ENCODE results near the gene GYS2.

GRCh38 chr12:21538061-21538653 is 66.5 kb downstream of the GYS2 start:
- no peak for TF ChIP-seq CTCF (IDR thresholded peaks at IDR 0.05 in 8 of 11, conservative IDR thresholded peaks at IDR 0.05 in 3 of 11)
- no peak for TF ChIP-seq POLR2A (IDR thresholded peaks at IDR 0.05)
